Inferior parietal cortex (tissue), 1 donor: ENCODE measurements around the gene STK4.

Experiments used
- DNase-seq: peaks from one replicate; pipeline ENCODE4 v3.0.0-alpha.2; 2016; ENCODE audit errors: extremely low spot score

The STK4 gene

DNA sequence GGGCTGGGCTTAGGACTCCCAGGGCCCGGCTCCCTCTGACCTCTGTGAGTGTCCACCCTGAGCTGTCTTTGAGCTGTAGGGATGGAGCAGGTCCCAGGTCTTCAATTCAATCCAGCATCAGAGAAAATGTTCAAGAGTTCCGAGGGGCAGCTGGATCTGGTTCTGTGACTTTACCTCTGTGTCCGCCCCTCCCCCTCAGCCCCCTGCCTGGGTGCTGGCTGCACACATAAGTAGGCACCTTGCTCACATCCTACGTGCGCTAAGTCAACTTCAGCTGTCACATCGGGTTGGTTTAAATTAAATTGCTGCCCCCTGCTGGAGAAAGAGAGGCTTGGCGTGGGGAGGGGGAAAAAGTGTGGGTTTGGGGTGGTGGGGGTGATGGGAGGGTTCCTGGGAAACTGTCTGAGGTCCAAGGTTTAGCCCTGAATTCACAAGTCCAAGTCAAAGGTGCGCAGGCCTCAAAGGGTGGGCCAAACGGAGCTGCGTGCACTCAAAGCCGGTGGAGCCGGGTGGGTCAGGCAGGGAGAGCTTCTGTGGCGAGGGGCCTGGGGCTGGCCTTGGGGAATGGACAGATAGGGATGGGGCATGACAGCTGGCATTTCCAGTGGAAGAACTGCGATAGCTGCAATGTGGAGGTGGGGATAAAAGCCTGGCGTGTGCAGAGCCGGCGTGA is 145.6 kb downstream of the STK4 start:
- no peak for DNase-seq

DNA sequence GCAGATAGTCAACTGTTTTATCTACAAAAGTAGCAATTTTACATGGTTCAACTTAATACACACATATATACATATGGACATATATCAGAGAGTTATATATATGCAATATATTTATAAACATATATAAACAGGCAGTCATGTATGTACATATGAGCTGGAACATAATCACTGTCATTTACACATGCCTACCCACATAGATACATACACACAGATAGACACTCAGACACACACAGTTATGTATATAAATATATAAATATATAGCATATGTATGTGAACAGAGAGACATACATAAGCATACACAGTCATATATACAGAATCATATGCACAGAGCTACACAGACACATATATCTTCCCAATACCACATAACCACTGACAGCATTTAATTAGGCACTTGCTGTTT is 146.4 kb downstream of the STK4 start:
- no peak for DNase-seq

DNA sequence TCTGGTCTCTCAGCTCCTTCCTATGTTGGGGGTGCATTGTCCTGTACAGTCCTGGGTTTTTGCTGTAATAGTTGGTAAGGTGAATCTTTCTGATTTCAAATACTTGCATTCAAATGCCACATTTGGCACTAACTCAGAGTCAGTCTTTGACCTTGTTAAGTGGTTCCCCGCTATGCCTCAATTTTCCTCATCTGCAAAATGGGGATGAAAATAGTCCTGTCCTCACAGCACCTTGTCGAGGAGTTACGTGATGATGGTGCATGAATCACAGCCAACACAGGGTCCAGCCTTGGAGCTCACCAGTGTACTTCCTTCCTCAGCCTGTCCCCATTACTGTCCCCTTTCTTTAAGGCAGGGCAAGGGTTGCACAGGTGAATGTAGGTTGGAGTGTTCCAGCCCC is 147.6 kb downstream of the STK4 start:
- DNase-seq: no peak

DNA sequence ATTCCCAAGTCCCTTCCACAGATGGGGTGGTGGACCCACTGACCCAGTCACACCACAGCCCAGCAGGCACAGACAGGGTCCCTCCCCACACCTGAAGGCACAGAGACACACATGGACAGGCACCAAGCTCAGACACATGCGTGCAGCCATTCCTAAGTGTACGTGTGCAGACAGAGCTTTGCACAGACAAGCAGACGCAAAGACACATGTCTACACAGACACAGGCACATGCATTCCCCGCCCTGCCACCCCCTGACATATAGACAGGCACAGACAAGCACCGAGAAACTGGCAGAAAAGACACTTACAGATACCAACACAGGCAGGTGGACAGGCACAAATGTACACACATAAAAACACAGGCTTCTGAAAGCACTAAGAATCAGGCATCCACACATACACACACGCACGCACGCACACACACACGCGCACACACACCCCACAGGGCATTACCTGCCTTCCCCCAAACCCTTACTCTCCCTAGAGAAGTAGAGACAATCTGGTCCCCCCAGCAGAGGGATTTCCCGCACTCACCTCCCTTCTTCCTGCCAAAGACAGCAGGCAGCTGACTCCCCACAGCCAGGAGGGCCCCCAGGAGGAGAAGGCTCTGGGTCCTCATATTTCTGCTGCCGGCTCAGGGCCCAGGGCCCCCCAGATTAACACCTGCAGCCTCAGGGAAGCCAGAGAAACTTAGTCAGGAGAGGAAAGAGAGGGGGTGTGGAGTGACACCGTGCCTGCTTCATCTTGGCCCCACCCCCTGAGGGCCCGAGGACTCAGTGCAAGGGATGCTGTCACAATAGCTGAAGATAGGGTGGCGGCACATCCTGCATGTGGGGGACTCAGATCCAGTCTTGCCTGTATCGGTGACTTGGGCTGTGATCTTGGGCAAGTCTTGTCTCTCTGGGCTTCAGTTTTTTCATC is 148.4 kb downstream of the STK4 start, which contains the start of gene WFDC5:
WFDC5 (minus strand) TSS at position 710 of the 921 bp plus-strand sequence; CDS start at position 619, 91 bp downstream.
- DNase-seq: no peak

DNA sequence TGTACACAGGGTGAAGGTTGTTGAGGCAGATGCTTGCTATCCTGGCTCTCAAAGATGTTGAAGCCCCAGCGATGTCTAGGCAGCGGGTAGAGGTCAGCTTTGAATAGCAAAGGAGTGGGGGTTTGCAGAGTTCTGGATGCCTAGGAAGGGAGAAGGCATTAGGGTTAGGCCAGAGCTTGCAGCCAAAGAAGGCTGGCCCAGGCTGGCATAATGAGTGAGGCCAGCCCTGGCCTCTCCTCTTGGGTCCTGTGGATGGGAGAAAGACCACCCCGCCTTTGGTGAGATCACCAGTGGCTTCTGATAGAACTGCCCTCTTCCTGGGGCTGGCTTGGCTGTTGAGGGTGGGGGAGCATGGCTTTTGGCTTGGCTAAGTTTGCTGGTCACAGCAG is 149.1 kb downstream of the STK4 start:
- DNase-seq: no peak

DNA sequence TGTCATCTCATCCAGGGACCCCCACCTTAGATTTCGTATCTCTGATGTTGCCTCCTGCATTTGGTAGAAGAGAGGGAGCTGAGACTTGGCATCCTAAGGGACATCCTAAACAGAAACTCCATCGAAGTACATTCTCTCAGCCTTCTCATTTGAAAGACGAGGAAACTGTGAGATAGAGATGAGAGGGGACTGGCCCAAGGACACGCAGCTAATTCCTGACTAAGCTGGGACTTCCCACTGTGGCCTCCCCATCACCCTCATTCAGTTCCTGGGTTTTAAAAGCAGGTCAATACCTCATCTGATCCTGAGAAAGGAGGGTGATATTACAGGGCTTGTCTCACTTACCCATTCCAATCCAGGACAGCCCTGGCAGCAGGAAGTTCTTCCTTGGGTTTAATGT is 149.5 kb downstream of the STK4 start:
- DNase-seq: no peak

DNA sequence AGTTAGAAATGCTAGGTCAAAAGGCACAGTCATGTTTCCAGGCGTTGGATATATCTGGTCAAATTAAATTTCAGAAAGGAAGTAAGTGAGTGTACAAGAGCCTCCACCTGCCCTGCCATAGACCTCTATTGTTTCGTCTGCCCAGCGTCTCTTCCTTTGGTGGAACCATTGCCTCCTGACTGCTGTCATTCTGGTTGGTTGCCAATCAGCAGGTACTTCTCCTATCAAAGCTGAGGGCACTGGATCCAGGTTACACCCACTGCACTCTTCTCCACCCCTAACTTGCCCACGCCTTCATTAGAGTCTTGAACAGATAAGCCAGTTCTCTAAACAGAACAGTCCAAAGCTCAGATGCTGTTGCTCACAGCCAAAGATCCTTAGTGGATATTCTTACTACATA is 151.3 kb downstream of the STK4 start:
- DNase-seq: no peak

DNA sequence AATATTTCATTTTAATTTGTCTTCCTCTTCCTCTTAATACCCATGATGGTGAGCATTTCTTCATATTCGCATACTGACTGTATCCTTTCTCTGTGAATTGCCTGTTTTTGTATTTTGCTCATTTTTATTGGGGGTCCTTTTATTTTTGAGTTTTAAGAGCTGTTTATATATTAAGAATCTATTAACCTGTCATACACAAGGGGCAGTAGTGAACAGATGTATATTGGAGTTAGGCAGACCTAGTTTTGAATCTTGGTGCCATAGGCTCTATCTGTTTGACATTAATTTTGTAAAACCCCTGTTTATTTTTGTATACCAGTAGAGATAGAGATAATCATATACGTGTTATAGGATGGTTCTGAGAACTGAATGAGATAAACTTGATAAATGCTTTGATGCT is 151.7 kb downstream of the STK4 start:
- no peak for DNase-seq

DNA sequence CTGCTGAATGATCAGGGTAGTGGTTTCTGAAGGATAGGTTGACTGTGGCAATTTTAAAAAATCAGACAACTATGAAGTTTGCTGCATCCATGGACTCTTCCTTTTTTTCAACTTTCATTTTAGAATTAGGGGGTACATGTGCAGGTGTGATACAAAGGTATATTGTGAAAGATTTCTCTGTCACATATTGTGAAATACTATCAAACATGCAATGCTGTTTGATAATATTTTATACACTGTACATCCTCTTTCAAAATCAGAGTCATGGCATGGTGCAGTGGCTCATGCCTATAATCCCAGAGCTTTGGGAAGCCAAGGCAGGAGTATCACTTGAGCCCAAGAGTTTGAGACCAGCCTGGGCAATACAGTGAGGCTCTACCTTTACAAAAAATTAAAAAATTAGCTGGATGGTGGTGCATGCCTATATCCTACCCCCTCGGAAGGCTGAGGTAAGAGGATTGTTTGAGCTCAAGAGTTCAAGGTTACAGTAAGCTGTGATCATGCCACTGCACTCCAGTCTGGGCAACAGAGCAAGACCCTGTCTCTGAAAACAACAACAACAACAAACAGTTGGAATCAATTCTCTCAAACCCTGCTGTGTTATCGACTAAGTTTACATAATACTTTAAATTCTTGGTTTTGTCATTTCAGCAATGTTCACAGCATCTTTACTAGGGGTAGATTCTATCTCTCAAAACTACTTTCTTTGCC is 153.4 kb downstream of the STK4 start:
- DNase-seq: no peak

DNA sequence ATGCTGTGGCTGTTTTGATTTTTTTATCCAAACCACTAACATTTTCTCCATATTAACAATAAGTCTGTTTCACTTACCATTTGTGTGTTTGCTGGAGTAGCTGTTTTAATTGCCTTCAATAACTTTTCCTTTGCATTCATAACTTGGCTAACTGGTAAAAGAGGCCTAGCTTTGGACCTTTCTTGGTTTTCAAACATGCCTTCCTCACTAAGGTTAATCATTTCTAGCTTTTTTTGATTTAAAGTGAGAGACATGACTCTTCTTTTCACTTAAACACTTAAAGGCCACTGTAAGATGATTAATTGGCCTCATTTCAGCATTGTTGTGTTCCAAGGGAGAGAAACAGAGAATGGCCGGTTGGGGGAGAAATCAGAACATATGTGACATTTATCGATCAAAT is 155.1 kb downstream of the STK4 start:
- no peak for DNase-seq

DNA sequence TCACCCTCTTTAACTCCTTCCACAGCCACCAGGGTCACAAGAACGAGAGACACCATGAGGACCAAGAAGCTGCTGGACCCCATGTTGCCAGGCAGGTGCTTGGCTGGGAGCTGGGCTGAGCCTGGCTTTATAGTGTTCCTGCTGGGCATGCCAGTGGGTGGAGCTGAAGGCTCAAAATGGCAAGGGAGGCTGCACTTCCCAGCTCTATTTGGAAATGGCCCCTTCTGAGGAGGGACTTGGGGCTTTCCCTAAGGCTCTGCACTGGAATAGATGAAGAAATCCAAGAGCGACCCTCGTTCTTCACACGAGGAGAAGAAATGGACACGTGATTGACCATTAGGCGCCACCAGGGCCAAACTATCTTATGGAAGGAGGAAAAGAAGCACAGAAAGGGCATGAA is 158.1 kb downstream of the STK4 start, which contains the start of gene WFDC12:
WFDC12 (minus strand) TSS at position 101 of the 400 bp plus-strand sequence; CDS start at position 83, 18 bp downstream.
- DNase-seq: no peak

DNA sequence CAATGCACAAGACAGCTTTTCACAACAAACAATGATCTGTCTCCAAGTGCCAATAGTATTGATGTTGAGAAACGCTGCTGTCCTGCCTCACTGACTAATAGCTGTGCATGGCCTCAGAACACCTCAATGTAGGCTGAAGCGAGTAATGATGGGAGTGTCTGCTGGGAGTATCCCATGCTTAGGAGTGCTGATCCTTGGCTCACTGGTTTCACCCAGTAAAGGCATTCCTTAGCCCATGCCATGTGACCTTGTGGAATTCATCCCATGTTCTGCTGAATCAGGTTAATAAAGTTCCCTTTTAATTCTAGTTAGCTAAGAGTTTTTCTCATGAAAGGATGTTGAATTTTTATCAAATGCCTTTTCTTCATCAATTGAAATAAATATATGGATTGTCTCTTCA is 161.8 kb downstream of the STK4 start:
- DNase-seq: no peak
